IMR-90 (cell line): Measurements from ENCODE around the gene ADCK1.

ENCODE experiments used
- BHLHE40 ChIP-seq: fragments of 150-350 bp; IDR thresholded peaks from 2 replicates; pipeline ENCODE4 v1.6.1; 2016; ENCODE audit warnings: mild to moderate bottlenecking, low read depth, low read length
- CEBPB ChIP-seq: IDR thresholded peaks from 2 replicates; pipeline ENCODE4 v1.6.1; 2012; ENCODE audit warnings: low read depth, low read length, improper control_type of control experiment
- FOS ChIP-seq: fragments of 150-350 bp; IDR thresholded peaks from 2 replicates; pipeline ENCODE4 v1.6.1; 2016; ENCODE audit warnings: low read depth, low read length
- MAFK ChIP-seq: IDR thresholded peaks from 2 replicates; pipeline ENCODE4 v1.6.1; 2012; ENCODE audit warnings: low read depth, low read length, improper control_type of control experiment
- MAZ ChIP-seq: IDR thresholded peaks from 2 replicates; pipeline ENCODE4 v1.6.1; 2012; ENCODE audit warnings: low read depth, mild to moderate bottlenecking, low read length, improper control_type of control experiment, moderate library complexity, borderline replicate concordance
- MXI1 ChIP-seq: IDR thresholded peaks from 2 replicates; pipeline ENCODE4 v1.6.1; 2012; ENCODE audit warnings: low read depth, mild to moderate bottlenecking, low read length, moderate library complexity, borderline replicate concordance
- POLR2A ChIP-seq: IDR thresholded peaks from 2 replicates; pipeline ENCODE4 v1.6.1; 2012; ENCODE audit warnings: mild to moderate bottlenecking, low read depth, low read length
- RCOR1 ChIP-seq: IDR thresholded peaks from 2 replicates; pipeline ENCODE4 v1.6.1; 2012; ENCODE audit warnings: mild to moderate bottlenecking, low read length, improper control_type of control experiment; ENCODE audit not compliant: insufficient replicate concordance
- RFX5 ChIP-seq: IDR thresholded peaks from 2 replicates; pipeline ENCODE4 v1.8.0; 2012; ENCODE audit warnings: low read depth, mild to moderate bottlenecking, low read length, moderate library complexity
- SMC3 ChIP-seq: fragments of 150-350 bp; IDR thresholded peaks from 2 replicates; pipeline ENCODE4 v1.6.1; 2016; ENCODE audit warnings: low read depth, mild to moderate bottlenecking, antibody characterized with exemption, low read length, moderate library complexity
- TF ChIP-seq, protein P1 (sequence below): conservative IDR thresholded peaks from 2 replicates; pipeline ENCODE4 v1.5.1; 2012; ENCODE audit warnings: mild to moderate bottlenecking, low read depth, low read length, improper control_type of control experiment
- TF ChIP-seq, protein P2 (sequence below): fragments of 150-350 bp; IDR thresholded peaks from 2 replicates; pipeline ENCODE4 v1.6.1; 2017; ENCODE audit warnings: mild to moderate bottlenecking, antibody characterized with exemption, low read length, low read depth
- TF ChIP-seq, protein P3 (sequence below): fragments of 150-350 bp; IDR thresholded peaks from 2 replicates; pipeline ENCODE4 v1.6.1; 2016; ENCODE audit warnings: low read depth, mild to moderate bottlenecking, low read length, moderate library complexity, borderline replicate concordance

GRCh38 chr14:77843651-77844050 lies 43.7 kb downstream of the ADCK1 start:
- no peak for TF ChIP-seq FOS
- TF ChIP-seq, protein P1, sequence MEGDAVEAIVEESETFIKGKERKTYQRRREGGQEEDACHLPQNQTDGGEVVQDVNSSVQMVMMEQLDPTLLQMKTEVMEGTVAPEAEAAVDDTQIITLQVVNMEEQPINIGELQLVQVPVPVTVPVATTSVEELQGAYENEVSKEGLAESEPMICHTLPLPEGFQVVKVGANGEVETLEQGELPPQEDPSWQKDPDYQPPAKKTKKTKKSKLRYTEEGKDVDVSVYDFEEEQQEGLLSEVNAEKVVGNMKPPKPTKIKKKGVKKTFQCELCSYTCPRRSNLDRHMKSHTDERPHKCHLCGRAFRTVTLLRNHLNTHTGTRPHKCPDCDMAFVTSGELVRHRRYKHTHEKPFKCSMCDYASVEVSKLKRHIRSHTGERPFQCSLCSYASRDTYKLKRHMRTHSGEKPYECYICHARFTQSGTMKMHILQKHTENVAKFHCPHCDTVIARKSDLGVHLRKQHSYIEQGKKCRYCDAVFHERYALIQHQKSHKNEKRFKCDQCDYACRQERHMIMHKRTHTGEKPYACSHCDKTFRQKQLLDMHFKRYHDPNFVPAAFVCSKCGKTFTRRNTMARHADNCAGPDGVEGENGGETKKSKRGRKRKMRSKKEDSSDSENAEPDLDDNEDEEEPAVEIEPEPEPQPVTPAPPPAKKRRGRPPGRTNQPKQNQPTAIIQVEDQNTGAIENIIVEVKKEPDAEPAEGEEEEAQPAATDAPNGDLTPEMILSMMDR: no peak
- TF ChIP-seq SMC3: no peak
- TF ChIP-seq POLR2A: no peak
- no peak for TF ChIP-seq CEBPB
- TF ChIP-seq BHLHE40: no peak
- TF ChIP-seq, protein P2, sequence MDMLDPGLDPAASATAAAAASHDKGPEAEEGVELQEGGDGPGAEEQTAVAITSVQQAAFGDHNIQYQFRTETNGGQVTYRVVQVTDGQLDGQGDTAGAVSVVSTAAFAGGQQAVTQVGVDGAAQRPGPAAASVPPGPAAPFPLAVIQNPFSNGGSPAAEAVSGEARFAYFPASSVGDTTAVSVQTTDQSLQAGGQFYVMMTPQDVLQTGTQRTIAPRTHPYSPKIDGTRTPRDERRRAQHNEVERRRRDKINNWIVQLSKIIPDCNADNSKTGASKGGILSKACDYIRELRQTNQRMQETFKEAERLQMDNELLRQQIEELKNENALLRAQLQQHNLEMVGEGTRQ: no peak
- TF ChIP-seq, protein P3, sequence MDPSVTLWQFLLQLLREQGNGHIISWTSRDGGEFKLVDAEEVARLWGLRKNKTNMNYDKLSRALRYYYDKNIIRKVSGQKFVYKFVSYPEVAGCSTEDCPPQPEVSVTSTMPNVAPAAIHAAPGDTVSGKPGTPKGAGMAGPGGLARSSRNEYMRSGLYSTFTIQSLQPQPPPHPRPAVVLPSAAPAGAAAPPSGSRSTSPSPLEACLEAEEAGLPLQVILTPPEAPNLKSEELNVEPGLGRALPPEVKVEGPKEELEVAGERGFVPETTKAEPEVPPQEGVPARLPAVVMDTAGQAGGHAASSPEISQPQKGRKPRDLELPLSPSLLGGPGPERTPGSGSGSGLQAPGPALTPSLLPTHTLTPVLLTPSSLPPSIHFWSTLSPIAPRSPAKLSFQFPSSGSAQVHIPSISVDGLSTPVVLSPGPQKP: no peak
- TF ChIP-seq MAZ: no peak
- TF ChIP-seq MXI1: no peak
- TF ChIP-seq MAFK: no peak
- no peak for TF ChIP-seq RCOR1
- no peak for TF ChIP-seq RFX5
